Panc1 (cell line): Measurements from ENCODE around the gene PSMD8.

Experiments used
- POLR2AphosphoS5 ChIP-seq: IDR thresholded peaks from 2 replicates; pipeline ENCODE4 v1.6.1; 2012; ENCODE audit warnings: mild to moderate bottlenecking, low read depth, low read length, moderate library complexity
- TF ChIP-seq, protein P1 (sequence below): fragments of 450-650 bp; IDR thresholded peaks from 2 replicates; pipeline ENCODE4 v1.5.1; 2017; ENCODE audit warnings: mild to moderate bottlenecking
- TF ChIP-seq, protein P2 (sequence below), 2 experiments: IDR thresholded peaks; 2 replicates each; pipeline ENCODE4 v1.6.1; 2011 to 2012; ENCODE audit warnings: low read depth in 2 of 2, control low read depth in 1 of 2, low read length in 1 of 2, mild to moderate bottlenecking in 1 of 2, moderate library complexity in 1 of 2; ENCODE audit not compliant: insufficient read depth in 1 of 2

DNA sequence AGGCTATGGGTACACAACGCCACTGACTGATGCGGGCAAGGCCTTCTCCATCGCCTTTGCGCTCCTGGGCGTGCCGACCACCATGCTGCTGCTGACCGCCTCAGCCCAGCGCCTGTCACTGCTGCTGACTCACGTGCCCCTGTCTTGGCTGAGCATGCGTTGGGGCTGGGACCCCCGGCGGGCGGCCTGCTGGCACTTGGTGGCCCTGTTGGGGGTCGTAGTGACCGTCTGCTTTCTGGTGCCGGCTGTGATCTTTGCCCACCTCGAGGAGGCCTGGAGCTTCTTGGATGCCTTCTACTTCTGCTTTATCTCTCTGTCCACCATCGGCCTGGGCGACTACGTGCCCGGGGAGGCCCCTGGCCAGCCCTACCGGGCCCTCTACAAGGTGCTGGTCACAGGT is 47.8 kb upstream of the PSMD8 start:
- TF ChIP-seq, protein P1, sequence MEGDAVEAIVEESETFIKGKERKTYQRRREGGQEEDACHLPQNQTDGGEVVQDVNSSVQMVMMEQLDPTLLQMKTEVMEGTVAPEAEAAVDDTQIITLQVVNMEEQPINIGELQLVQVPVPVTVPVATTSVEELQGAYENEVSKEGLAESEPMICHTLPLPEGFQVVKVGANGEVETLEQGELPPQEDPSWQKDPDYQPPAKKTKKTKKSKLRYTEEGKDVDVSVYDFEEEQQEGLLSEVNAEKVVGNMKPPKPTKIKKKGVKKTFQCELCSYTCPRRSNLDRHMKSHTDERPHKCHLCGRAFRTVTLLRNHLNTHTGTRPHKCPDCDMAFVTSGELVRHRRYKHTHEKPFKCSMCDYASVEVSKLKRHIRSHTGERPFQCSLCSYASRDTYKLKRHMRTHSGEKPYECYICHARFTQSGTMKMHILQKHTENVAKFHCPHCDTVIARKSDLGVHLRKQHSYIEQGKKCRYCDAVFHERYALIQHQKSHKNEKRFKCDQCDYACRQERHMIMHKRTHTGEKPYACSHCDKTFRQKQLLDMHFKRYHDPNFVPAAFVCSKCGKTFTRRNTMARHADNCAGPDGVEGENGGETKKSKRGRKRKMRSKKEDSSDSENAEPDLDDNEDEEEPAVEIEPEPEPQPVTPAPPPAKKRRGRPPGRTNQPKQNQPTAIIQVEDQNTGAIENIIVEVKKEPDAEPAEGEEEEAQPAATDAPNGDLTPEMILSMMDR = no peak
- no peak for TF ChIP-seq POLR2AphosphoS5
- TF ChIP-seq, protein P2, sequence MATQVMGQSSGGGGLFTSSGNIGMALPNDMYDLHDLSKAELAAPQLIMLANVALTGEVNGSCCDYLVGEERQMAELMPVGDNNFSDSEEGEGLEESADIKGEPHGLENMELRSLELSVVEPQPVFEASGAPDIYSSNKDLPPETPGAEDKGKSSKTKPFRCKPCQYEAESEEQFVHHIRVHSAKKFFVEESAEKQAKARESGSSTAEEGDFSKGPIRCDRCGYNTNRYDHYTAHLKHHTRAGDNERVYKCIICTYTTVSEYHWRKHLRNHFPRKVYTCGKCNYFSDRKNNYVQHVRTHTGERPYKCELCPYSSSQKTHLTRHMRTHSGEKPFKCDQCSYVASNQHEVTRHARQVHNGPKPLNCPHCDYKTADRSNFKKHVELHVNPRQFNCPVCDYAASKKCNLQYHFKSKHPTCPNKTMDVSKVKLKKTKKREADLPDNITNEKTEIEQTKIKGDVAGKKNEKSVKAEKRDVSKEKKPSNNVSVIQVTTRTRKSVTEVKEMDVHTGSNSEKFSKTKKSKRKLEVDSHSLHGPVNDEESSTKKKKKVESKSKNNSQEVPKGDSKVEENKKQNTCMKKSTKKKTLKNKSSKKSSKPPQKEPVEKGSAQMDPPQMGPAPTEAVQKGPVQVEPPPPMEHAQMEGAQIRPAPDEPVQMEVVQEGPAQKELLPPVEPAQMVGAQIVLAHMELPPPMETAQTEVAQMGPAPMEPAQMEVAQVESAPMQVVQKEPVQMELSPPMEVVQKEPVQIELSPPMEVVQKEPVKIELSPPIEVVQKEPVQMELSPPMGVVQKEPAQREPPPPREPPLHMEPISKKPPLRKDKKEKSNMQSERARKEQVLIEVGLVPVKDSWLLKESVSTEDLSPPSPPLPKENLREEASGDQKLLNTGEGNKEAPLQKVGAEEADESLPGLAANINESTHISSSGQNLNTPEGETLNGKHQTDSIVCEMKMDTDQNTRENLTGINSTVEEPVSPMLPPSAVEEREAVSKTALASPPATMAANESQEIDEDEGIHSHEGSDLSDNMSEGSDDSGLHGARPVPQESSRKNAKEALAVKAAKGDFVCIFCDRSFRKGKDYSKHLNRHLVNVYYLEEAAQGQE (IDR thresholded peaks at IDR 0.05; ENCODE audit: insufficient read depth in 1 of 2, low read depth in 2 of 2, low read length in 1 of 2) = no peak
